ENCODE data around the gene C16orf96. TPM values are rescaled to one million over a fixed set of nuclear protein-coding genes. Genes with fewer than 3 reads are reported as not detected.
"Not testable (repeated sequence)": the region's sequence is repeated elsewhere in the genome, so short reads cannot be mapped to it uniquely, and the experiment has no call there.

Gene C16orf96
- total RNA-seq, 1 donor from 2014 or later, result 0.06 TPM

DNA sequence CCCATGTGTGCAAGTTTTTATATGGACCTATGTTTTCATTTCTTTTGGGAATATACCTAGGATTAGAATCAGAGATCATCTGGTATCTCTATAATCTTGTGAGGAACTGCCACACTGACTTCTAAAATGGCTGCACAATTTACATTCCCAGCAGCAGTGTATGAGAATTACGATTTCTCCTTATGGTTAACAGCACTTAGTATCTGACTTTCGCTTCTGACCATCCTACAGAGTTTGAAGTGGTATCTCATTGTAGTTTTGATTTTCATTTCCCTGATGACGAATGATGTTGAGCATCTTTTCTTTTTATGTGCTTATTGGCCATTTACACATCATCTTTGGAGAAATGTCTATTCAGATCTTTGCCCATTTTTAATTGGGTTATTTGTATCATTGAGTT lies 10.0 kb downstream of the C16orf96 start:
- no peak for DNase-seq (ENCODE audit: low spot score)

DNA sequence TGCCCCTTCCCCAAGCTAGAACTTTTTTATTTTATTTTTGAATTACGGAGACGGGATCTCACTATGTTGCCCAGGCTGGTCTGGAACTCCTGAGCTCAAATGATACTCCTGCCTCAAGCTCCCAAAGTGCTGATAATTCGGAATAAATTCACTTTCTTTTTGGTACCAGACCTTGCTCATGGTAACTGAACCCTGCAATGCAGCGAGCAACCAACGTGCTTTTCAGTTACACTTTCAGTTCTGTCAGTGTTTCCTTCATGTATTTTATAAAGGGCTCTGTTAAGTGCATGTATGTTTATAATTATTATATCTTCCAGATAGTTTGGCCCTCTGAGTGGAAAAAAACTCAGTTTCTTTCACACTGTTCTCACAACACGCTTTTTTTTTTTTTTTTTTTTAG lies 13.9 kb downstream of the C16orf96 start:
- DNase-seq (ENCODE audit: low spot score), result no peak

DNA sequence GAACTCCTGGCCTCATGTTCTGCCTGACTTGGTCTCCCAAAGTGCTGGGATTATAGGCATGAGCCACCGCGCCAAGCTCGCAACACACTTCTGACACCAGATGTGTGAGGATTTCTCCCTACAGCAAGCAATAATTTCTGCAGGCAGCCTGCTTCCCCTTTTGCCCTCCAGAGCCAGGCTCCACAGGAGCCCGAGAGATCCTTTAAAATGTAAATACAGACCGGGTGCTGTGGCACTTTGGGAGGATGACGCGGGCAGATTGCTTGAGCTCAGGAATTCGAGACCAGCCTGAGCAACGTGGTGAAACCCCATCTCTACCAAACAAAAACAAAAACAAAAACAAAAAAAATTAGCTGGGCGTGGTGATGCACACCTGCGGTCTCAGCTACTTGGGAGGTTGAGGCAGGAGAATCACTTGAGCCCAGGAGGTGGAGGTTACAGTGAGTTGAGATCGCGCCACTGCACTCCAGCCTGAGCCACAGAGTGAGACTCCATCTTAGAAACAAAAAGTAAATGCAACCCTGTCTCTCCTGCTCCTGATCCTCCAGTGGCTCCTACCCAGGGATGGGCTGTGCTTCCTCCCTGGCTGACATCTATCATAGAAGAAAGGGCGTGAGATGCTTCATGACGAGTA lies 14.7 kb downstream of the C16orf96 start:
- no peak for DNase-seq (ENCODE audit: low spot score)

DNA sequence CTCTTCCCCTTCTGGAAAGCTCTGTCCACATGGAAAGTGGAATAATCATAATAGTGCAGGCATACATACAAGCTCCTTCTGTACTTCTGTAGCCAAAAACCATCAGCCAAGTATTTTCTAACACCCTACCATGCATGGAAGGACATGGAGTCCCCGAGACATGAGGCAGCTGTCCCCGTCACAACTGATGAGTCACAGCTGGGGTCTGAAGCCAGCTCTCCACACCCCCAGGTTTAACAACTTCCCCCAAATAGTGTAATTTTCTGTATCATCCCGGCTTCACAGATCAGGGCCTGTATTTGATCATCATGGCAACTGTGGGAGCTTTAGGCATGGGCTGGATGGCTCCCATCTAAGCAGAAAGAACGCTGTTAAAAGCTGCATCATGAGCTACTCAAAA lies 16.6 kb downstream of the C16orf96 start:
- no peak for DNase-seq (ENCODE audit: low spot score)

DNA sequence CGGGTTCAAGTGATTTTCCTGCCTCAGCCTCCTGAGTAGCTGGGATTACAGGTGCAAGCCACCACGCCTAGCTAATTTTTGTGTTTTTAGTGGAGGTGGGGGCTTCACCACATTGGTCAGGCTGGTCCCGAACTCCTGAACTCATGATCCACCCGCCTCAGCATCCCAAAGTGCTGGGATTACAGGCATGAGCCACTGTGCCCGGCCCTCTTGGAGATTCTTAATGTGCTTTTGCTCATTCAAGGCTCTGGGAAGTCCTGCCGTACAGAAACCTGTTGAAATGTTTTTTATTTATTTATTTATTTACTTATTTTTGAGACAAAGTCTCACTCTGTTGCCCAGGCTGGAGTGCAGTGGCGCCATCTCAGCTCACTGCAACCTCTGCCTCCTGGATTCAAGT lies 17.8 kb downstream of the C16orf96 start:
- DNase-seq (ENCODE audit: low spot score), result not testable (repeated sequence)

DNA sequence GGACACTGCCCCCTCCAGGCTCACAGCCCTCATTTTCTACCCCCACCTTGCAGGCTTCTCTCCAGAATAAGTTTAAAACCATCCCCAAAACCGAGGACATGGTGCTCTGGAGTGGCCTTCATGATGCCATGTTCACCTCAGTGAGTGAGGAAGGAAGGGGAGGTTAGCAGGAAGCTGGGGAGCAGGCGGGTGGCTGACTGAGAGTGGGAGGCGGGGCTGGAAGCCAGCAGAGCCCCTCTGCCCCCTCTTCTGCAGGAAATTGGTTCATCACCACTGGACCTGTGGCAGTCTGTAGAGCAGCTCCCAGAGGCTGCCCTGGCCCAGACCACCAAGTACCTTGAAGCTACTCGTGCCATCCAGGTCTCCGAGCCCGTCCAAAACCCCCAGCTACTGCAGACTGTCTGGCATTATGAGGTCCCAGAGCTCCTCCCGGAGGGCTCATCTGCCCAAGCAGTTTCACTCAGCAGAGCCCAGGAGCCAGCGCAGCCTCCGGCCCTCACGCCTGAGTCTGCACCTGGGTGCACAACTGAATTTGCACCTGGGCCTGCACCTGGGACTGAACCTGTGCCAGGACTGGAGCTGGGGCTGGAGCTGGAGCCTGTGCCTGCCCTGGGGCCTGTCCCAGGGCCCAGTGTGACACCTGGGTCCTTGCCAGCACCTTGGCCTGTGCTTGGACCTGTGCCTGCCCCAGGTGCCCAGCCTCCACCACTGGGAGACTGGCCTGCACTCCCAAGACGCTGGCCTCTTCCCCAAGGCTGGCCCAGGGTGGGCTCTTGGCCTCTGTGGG lies 19.0 kb downstream of the C16orf96 start:
- no peak for DNase-seq (ENCODE audit: low spot score)

DNA sequence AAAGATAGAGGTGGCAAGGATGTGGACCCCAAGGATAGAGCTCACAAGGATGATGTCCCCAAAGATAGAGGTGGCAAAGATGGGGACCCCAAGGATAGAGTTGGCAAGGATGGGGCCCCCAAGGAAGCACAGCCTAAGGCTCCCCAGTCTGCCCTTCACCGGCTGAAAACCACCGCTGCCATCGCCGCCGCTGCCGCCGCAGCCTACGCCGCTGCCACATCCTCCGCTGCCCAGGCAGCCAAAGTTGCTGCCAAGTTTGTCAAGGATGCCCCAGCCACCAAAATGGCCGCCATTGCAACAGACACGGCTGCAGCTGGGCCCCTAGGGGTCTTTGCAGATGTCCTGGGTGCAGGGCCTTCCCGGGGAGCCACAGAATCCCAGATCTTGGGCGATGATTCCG lies 19.9 kb downstream of the C16orf96 start:
- no peak for DNase-seq (ENCODE audit: low spot score)

DNA sequence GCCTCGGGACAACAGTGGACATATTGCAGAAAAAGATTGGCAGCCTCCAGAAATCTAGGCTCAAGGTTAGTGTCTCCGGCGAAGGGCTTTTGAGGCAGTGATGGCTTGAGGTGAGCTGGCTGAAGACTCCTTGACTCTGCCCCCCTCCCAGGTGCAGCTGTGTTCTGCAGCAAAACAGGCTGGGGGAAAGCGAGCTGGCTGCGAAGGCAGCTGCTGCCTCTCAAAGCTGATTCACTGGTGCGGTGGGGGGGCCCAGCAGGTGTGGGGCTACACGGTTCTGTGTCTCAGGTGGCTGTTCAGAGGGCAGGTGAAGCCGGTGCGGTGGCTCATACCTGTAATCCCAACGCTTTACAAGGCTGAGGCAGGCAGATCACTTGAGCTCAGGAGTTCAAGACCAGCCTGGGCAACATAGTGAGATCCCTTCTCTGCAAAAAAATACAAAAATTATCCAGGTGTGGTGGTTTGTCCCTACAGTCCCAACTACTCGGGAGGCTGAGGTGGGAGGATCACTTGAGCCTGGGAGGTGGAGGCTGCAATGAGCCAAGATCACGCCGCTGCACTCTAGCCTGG lies 22.9 kb downstream of the C16orf96 start:
- no peak for DNase-seq (ENCODE audit: low spot score)

DNA sequence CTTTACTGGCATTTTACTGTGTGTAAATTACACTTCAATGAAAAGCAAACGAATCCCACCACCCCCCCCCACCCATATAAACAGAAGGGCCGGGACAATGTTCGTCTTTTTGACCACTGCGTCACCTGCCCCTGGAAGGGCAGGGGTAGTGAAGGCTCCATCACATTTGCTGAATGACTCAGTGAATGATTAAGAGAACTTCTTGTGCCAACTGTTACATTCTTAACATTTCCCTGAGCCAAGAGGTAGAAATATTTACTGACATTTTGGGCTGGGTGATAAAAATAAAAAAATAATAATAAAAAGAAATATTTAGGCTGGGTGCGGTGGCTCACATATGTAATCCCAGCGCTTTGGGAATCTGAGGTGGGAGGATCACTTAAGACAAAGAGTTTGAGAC lies 24.1 kb downstream of the C16orf96 start:
- no peak for DNase-seq (ENCODE audit: low spot score)

DNA sequence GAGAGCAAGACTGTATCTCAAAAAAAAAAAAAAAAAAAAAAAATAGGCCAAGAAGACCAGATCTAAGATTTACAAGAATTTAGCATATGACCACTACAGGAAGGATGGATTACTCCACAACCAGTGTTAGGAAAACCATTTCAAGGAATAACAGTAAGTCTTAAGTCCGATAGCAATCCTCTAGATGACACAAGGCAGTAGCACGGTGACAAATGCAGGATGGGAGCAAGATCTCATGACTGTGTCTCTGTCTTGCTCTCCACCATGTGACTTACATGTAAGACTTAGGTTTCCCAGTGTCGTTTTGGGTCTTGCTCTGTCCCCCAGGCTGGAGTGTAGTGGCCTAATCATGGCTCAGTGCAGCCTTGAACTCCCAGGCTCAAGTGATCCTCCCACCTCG lies 27.8 kb downstream of the C16orf96 start:
- no peak for DNase-seq (ENCODE audit: low spot score)

DNA sequence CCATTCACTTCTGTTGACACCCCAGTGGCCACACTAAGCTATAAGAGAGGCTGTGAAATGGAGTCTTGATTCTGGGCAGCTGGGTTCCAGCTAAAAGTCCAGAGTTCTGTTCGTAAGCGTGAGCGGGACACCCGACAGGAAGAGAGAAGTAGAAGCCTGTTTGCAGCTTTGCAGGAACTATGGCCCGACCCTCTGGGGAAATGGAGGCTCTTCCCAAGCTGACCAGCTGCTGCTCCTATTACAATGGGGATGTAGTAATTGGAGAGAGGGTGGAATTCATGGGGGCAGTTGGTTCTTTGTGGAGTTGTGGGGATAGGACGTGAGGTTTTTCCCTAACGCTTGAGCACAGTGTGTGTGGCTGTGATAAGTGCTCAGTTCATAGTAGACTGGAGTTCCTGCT lies 30.2 kb downstream of the C16orf96 start:
- DNase-seq (ENCODE audit: low spot score), result no peak

DNA sequence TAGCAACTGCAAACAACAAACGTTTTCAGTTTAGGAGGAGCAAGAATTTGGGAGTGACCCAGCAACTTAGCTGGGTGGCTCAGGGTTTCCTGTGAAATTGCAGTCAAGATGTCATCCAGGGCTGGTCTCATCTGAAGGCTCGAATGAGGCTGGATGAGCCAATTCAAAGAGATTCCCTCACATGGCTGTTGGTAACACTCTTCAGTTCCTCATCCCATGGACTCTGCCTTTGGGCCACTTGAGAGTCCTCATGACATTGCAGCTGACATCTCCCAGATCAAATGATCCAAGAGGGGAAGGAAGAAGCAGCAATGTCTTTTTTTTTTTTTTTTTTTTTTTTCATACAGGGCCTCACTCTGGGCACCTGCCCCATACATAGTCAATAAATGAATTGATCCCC lies 32.2 kb downstream of the C16orf96 start:
- no peak for DNase-seq (ENCODE audit: low spot score)

DNA sequence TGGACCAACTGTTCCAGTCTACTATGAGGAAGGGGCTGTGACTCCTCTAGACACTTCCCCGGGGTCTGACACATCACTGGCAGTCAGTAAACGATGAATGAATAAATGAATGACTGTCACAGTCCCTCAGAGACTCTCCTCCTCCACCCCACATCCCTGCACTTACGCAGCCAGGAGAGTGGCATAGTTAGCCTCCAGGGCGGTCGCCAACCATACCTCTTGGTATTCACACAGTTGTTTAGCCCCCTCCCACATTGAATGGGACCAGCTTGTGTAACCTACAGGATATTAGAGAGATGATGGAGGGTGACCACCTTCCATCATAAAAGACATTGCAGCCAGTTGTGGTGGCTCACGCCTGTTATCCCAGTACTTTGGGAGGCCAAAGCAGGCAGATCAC lies 32.8 kb downstream of the C16orf96 start:
- DNase-seq (ENCODE audit: low spot score), result no peak

DNA sequence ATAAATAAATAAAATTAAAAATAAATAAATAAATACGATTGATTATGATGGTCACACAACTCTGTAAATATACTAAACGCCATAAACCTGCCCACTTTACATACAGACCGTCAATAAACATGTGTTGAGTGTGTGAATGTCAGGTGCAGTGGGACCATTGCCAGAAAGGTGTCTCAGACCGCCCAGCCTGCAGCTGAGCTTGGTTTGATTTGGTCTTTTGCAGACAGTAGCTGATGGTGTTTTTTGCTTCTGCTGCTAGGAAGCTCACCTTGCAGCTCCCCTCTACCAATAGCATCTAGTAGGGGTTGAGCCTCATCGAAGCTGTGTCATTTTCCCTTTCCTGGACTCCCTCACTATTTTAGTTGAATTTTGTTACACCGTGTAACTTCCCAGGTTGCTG lies 35.1 kb downstream of the C16orf96 start:
- DNase-seq (ENCODE audit: low spot score), result no peak

DNA sequence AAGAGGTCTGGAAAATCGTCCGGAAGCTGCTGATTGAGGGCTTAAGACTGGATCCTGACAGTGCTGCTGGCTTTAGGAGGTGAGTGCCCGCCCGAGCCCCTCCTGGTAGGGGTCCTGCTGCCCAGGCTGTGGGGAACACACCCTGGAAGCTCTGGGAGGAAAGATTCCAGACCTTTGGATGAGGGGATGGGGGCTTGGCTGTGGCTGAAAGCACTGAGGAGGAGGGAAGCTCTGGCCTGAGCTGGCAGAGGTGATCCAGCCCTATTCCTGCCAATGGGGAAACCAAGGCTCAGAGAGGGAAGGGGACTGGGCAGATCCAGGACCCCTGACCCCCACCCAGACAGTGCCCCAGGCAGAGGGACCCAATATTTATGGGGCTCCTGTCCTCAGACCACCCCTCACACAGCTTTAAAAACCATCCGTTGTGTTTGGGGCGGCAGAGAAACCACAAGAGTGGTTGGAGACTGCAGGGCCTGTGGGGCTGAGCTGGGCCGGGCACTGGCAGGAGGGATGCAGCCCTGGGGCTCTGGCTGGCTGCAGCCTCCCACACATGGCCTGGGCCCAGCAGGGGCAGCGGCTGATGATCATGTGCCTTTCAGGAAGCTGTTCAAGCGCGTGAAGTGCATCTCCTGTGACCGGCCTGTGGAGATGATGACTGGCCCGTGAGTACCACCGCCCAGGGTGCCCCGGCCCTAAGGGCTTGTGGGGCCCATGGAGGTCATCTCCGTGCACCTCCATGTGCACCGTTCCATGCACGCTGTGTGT lies 35.7 kb downstream of the C16orf96 start:
- DNase-seq (ENCODE audit: low spot score), result no peak

DNA sequence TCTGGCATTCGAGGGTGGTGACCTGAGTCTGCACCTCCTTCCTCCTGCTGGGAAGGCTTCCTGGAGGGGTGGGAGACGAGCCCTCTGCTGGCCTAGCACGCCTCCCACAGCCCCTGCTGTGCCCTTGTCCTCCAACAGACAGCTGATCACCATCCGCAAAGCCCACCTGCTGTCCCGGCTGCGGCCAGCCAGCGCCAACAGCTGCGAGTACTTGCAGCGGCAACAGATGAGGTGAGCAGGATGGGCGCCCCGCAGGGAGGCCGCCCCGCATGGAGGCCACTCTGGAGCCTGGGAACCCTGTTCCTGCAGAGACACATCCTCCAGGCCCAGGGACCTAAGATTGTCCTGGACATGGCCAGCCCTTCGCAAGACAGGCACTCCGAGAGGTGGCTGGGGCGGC lies 36.9 kb downstream of the C16orf96 start:
- DNase-seq (ENCODE audit: low spot score), result no peak

DNA sequence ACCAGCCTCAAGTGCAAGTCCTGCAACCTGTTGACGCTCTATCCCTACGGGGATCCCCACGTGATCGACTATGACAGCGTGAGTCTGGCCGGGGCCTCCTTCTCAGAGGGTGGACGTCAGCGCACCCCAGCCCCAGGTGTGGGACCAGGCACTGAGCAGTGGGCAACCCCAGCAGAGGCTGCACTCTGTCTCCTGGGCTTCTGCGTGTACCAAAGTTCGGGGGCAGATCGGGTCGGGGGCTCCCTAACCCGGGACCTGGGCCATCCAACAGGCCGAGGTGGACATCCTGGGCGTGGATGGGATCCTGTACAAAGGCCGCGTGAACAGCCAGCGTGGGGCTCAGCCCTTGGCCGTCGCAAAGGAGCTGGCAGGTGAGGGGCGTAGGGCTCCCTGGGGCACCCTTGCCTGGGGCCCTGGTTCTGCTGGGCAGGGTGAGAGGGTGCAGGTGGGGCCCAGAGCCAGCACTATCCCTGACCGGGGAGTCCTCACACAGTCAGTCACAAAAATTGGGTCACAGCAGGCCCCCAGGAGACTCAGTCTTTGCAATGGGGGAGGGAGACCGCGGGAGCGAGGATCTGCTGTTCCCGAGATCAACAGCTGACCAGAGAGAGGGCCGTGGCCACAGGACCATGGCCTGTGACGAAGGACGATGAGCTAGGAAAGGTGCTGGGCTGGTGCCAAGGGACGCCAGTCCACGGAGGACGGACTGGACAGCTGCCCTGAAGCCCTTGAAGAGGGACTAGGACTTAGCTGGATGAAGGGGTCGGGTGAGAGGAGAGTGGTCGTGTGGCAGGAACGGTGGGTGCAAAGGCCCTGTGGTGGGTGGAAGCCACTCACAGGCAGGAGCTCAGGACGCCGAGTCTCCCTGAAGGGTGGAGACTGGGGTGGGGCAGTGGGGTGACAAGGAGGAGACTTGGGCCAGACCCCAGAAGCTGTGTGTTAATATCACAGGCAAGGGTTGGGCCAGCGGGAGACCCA lies 38.6 kb downstream of the C16orf96 start:
- DNase-seq (ENCODE audit: low spot score), result no peak

DNA sequence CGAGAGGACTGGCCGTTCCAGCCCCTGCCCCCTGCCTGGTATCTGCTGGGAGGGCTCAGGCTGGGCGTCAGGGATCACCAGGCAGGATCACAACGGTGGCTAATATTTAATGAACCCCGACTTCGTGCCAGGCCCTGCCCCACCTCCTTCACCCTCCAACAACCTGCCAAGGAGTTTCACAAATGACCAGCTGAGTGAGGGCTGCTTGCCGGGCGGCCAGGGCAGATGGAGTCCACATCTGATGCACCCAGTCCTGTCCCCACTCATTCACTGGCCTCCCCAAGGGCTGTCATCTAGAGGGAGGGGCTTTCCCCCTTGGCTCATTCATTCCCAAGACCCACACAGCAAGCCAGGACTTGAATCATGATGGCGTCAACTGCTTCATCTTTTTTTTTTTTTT lies 41.0 kb downstream of the C16orf96 start:
- peak; percentile 50 for DNase-seq (ENCODE audit: low spot score)

DNA sequence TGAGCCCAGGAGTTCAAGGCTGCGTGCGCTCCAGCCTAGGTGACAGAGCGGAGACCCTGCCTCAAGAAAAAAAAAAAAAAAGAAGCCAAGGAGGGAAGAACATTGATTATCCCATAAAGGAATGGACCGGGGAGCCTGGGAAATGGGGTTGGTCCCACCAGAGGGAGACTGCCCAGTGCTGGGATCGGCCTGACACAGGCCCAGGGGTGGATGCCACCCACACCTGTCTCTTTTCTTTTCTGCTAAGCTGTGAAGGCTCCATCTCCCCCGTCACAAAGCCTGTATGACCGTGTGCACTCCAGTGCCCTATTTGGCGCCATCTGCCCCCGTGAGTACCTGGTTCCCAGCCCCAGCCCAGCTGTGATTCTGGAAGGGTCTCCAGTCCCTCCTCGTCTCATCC lies 42.9 kb downstream of the C16orf96 start:
- DNase-seq (ENCODE audit: low spot score), result no peak

DNA sequence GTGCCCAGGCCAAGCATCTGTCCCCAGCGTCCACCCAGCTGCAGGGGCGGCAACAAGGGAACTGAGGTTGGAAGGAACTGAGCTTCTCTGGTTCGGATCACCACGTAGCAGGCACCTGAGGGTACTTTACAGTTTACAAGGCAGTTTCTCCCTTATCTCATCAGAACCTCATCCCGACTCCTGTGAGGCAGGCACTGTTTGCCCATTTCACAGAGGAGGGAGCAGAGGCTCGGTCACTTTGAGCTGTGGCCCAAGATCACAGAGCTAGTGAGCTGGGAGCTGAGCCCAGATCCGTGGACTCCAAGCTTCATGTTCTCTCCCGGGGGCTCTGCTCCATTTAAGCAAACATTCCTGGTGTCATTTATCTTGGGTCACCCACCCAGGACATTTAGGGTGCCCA lies 43.4 kb downstream of the C16orf96 start:
- DNase-seq (ENCODE audit: low spot score), result no peak

Measured in mucosa of gallbladder (tissue), 1 donor.